Activated CD4-positive, alpha-beta T cell treated with anti-CD3 and anti-CD28 coated beads, Interleukin-10, Interleukin-2, amounts not matched to agents 100 ng/mL and 50 ng/mL, durations not matched to agents 16 hours and 8 hours (primary cell): Measurements from ENCODE around the gene MXRA8.

ENCODE experiments used
- DNase-seq: peaks from one replicate; pipeline ENCODE4 v3.0.0-alpha.2; 2020

MXRA8 gene

DNA sequence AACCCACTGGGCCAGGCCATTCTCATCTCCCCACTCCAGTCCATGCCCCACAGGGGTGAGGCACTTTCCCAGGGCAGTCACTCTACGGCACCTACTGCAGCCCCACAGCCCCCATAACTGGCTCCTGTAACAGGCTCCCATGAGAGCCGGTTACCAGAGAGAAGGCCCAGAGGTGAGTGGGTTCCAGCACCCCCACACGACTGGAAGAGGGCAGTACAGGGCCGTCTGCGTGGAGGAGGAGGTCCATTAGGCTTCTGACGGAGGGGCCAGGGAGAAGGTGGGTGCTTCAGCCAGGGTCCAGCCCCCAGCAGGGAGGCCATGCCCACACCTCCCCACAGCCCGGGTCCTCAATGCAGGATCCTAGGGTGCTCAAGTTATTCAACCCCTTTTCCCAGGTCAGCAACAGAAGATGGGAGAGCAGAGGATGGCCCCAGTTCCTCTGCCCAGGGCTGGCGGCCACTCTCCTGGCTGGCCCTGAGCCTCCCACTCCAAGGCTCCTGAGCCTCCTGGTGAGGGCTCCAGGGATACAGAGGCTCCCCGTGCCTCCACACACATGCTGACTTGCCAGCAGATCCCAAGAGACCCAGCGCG is 52.2 kb downstream of the MXRA8 start:
- DNase-seq, result no peak

DNA sequence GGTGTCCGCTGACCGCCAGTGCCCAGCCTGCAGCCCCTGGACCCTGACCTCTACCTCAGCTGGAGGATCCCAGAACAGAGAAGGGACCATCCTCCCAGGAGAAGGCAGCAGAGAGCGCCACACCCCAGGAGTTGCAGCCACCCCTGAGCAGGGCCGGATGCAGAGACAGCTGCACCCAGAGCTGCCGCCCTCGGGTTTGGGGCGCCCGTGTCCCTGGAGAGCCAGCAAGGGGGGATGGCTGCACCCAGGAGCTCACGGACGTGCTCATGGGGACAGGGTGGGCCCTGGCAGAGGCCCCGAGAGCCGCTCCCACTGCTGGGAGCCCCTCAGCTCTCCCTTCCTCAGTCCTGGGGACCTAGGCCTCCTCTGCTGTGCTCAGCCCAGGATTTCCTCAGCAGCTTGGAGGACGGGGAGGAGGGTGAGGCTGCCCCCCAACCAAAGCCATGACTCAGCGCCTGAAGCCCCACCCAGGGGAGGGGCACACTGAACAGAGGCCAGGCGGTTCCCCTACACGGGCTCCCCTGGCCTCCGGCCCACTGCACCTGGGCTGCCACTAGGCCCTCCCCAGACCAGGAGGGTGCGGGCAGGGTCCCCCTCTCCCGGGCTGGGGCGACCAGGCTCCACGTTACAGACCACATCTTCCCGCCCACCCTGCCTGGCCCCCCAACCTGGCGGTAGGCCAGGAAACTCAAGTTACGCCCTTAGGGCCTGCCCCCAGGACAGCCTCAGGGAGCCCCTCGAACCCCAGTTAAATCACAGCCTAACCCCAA is 52.9 kb downstream of the MXRA8 start:
- DNase-seq, result peak; percentile 72

DNA sequence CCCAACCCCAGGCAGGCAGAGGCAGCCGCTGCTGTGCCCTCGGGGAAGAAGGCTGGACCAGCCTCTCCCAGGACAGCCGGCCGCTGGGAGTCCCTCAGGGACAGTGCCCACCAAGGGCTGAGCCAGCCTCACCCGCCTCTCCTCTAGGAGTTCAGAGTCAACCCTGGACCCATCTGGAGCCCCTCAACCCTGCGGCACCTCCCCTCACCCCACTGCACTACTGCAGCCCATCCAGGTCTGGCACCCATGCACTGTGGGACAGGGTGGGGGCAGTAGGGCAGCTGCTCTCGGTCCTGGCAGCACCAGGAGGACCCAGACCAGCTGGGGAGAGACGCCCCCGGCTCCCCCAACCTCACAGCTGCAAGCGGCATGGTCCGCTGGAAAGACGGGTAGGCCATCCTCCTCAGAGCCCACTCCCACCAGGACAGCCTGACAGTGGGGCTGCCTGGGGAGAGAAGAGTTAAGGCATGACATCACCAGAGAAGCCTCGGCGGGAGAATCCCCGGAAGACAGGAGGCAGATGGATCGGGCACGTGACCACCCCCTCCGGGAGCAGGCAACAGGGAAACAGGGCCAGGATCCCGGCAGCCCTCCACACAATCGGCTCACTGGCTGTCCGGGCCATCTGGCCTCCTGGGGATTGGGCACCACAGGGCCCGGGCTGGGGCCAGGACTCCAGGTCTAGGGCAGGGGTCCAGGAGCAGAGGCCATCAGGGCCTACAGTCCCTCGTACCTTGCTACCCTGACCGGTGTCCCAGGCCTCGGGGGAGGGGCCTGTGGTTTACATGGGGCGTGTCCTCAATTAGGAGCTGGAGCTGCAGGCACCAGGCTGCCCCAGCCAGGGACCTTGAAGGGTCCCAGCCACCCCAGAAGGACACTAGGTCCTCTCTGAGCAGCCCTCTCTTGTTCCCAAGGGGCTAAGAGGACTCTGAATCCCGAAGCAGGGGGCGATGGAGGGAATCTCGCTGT is 53.7 kb downstream of the MXRA8 start:
- no peak for DNase-seq

DNA sequence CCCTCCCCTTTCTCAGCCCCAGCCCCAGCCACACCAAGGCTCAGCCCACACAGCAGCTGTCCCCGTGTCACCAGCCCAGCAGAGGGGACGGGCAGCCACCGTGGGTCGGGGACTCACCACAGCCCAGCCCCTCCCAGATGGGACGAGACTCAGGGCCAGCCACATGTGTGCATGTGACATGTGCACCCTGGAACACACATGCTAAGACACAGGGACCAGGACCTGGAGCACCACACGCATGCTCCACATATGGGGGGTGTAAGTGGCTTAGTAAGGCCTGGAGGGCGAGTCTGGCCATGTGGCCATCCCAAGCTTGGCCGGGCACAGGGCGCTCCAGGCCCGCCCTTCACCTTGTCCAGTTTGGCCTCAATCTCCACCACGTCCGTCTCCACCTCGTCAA is 54.6 kb downstream of the MXRA8 start:
- no peak for DNase-seq

DNA sequence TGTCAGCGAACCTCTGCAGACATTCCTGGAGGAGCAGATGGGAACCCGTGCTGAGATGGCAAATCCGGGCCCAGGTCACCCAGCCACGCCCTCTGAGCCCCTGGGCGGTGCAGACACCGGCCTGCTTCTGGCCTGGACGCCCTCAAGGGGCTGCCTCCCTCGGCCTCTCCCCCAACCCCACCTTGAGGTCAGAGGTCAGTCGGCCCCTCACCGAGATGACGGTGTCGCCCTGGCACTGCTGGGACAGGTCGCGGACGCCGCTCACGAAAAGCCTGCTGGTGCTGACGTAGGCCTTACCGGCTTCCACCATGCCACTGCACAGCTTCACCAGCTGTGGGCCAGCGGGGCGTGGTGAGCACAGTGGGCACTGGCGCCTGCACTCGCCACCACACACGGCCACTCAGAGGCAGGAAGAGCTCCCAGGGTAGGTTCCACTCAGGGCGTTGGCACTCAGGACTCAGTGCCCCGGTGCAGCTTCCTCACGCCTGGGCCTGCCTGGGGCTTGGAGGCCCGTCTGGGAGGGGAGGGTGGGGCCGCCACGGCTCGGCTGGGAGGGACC is 55.3 kb downstream of the MXRA8 start:
- no peak for DNase-seq
